NCI-H2029 treated with DMSO at 0.1 percent for 48 hours (cell line): Measurements from ENCODE around the gene PACS1.

Source experiments
- DNase-seq: peaks from one replicate; lab custom pipeline; 2025; lab: John Stamatoyannopoulos, UW

PACS1 gene

DNA sequence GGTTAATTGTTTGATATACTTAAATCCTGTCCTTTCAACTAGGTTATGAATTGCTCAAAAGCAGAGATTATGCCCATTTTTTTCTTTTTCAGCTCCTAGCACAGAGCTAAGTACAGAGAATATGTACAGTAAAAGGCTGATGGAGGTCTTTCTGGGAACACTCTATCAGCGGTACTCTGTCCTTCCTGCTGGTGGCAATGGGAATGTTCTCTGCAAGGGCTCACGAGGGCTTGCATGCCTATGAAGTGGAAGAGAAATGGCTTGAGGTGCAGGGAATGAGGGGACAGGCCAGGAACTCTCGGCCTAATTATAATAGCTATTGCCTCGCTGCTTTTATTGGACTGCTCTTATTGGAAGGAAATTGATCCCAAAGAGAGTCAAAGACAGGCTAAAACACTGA lies 114.7 kb downstream of the PACS1 start:
- no peak for DNase-seq

DNA sequence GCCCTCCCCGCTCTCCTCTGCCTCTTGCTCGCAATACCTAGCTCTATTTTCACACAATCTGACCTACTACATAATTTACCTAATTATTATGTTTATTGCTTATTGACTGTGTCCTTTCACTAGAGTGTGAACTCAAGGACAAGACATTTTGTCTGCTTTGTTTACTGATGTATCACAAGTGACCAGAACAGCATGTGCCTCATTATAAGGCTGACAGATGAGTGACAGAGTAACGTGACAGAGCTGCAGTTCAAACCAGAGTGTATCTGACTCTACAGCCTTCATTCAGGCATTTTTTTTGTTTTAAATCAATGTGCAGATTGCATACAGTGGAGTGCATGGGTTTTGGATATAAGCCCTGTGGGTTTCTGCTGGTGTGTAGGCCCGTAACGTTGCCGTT lies 116.4 kb downstream of the PACS1 start:
- DNase-seq, result no peak

DNA sequence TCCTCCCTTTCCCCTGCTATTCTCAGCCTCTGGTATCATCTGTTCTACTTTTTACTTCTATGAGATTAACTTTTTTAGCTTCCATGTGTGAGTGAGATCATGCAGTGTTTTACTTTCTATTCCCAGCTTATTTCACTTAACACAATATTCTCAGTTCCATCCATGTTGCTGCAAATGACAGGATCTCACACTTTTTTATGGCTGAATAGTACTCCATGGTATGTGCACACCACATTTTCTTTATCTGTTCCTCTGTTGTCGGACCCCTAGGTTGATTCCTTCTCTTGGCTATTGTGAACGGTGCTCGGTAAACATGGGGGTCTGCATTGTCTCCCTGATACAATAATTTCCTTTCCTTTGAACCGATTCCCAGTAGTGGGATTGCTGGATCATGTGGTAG lies 117.4 kb downstream of the PACS1 start:
- DNase-seq, result no peak

DNA sequence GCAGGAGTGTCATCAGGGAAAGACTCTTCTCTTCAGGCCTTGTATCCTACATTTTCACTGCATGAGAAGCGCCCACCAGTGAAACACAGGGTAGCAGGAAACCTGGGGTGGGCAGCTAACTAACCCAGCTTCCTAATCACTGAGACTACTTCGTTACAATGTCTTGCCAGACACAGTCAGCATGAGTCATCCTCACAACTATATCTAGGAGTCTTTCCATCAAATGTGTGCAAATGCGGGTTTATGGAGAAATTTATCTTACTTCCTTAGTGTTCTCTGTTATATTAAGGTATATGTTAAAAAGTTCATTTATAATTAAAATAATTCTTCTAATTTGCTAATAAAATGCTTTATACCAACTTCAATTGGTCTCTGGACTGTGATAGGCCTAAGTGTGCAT lies 118.5 kb downstream of the PACS1 start:
- DNase-seq, result no peak

DNA sequence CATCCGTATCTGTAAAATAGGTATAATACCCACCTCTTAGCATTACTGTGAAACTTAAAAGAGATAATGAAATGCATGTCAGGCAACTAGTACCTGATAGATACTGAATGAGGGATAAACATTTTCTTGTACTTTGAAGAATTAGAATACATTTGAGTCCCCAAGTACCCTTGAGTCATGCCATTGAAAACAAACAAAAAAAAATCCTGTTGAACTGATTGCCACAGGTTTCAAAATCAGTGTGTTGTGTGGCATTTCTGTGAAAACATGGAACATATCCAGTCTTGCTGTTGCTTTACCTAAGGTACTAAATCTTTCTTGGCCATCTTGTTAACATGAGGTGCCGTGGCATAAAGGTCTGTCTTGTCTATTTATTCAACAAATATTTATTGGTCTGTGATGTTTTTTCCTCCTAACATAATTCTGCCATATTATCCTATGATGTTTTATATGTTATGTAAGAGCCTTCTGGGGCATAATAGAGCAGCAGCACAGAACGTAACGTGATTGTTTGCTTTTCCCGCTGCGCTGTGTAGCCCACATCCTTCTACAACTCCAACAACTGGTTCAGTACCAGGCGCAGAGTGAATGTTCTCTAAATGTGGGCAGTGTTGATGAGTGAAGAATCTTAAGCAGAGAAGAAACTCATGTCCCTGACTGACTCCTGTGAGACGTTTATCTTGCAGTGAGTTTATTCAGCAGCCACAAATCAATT lies 119.1 kb downstream of the PACS1 start:
- DNase-seq, result no peak

DNA sequence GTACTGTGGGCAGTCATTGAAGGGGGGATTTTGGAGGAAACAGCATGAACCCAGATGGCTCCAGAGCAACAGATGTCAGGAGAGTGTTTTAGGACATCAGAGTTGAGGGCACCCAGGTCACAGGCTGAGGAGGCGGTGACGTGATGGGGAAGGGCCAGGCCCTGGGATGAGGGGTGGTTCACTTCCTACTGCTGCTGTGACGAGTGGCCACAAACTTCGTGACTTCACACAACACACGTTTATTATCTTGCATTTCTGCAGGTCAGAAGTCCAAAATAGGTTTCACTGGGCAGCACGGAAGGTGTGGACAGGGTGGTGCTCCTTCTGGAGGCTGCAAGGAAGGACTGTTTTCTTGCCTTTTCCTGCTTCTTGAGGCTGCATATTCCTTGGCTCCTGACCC lies 120.7 kb downstream of the PACS1 start:
- no peak for DNase-seq

DNA sequence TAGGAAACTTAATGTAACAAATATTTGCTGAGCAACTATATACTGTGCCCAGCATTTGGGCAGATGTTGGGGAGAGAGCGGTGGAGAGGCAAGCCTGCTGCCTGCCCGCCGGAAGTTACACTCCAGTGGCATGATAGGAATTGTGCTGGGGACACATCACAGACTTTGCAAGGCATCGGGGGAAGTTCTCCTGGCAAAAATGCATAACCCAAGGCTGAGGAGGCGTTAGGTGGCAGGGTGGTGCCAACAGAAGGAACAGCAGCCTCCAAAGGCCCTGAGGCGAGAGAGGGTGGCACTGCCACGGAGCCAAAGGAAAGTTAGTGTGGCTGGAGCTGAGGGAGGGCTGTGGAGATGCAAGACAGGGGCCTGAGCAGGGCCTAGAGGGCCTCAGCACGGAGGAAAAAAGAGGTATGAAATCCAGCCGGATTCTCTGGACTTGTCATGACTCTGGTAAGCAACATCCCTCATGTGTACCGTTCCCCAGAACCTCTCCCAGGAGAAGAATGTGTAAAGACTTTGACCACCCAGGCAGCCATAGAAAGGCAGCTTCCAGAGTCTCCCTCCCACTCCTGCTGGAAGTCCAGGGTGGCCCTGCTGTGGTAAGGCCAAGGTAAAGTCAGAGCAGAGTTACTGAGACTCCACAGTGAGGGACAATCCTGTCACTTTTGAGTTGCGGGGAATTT lies 122.2 kb downstream of the PACS1 start:
- DNase-seq, result no peak

- DNase-seq, result no peak
Measured at GRCh38 chr11:66194391-66194790, 124.3 kb downstream of the PACS1 start.

DNA sequence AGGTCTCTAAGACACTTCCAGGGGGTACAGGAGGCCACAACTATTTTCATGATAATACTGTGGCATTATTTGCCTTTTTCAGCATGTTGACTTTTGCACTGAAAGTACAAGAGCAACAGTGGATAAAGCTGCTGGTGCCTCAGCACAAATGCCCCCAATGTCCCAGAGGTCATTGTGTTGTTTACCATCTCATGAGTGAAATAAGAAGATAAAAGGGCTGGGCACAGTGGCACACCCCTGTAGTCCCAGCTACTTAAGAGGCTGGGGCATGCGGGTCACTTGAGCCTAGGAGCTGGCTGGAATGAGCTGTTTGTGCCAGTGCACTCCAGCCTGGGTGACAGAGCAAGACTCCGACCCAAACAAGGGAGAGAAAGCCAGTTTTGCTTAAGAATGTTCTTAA lies 125.8 kb downstream of the PACS1 start:
- no peak for DNase-seq

DNA sequence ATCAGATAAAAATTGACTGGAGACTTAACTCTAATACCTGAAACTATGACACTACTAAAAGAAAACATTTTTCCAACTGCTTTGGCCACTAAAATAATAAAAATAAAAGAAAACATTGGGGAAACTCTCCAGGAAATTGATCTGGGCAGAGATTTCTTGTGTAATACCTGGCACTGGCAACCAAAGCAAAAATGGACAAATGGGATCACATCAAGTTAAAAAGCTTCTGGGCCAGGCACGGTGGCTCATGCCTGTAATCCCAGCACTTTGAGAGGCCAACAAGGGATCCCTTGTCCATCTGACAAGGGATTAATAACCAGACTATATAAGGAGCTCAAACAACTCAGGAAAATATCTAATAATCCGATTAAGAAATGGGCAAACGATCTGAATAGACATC lies 133.8 kb downstream of the PACS1 start:
- DNase-seq, result no peak

DNA sequence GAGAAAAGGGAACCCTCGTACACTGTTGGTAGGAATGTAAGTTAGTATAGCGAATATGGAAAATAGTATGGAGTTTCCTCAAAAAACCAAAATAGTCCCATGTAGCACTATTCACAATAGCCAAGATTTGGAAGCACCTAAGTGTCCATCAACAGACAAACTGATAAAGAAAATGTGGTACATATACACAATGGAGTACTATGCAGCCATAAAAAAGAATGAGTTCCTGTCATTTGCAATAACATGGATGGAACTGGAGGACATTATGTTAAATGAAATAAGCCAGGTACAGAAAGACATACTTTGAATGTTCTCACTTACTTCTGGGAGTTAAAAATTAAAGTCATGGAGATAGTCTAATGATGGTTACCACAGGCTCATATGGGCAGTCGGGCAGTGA lies 134.3 kb downstream of the PACS1 start:
- DNase-seq, result no peak

DNA sequence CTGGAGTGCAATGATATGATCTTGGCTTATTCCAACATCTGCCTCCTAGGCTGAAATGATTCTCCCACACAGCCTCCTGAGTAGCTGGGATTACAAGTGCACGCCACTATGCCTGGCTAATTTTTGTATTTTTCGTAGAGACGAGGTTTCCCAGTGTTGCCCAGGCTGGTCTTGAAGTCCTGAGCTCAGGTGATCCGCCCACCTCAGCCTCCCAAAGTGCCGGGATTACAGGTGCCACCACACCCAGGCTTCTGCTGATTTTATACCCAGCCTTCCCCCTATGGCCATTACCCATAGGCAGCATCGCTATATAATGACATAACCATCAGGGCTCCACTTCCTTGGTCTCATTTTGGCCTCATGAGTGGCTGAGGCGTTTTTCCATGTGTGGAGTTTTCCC lies 137.7 kb downstream of the PACS1 start:
- DNase-seq, result no peak

DNA sequence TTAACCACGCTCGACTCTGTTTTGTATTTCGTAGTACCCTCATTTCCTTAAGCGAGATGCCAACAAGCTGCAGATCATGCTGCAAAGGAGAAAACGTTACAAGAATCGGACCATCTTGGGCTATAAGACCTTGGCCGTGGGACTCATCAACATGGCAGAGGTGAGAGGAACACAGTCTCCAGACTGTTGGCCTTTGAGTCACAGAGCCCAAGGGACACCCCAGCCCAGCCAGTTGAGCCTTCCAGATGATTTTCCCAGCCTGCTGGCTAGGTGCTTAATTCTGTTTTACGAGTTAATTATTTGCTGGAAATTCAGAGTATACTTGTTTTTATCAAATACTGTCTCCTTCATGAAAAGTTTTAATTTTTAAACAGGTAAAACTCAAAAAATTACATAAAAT lies 141.0 kb downstream of the PACS1 start:
- no peak for DNase-seq

DNA sequence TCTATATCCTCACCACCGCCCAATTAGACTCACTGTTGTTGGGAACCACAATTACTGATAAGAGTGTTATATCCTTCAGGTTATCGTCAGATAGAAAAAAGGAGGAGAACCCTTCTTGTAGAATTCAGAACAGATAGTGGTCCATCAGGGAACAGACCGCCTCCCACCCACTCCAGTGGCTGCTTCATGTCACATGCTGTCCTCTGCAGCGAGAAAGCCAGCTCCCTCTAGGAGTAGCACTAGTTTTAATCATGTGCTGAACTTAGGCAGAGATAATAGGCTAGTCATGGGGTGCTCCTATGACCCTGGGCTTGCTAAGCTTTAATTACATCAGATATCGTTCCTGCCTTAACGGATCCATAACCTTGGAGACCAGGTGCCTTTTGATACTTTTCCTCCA lies 146.8 kb downstream of the PACS1 start:
- DNase-seq, result no peak

- DNase-seq, result no peak
Measured at GRCh38 chr11:66218036-66218435, 148.0 kb downstream of the PACS1 start.

GRCh38 chr11:66218846-66219620 lies 149.0 kb downstream of the PACS1 start:
- no peak for DNase-seq

GRCh38 chr11:66219846-66220565 lies 149.9 kb downstream of the PACS1 start:
- DNase-seq, result no peak

GRCh38 chr11:66220566-66220935 lies 150.5 kb downstream of the PACS1 start:
- DNase-seq, result no peak

- no peak for DNase-seq
Measured at GRCh38 chr11:66221012-66221411, 150.9 kb downstream of the PACS1 start.

DNA sequence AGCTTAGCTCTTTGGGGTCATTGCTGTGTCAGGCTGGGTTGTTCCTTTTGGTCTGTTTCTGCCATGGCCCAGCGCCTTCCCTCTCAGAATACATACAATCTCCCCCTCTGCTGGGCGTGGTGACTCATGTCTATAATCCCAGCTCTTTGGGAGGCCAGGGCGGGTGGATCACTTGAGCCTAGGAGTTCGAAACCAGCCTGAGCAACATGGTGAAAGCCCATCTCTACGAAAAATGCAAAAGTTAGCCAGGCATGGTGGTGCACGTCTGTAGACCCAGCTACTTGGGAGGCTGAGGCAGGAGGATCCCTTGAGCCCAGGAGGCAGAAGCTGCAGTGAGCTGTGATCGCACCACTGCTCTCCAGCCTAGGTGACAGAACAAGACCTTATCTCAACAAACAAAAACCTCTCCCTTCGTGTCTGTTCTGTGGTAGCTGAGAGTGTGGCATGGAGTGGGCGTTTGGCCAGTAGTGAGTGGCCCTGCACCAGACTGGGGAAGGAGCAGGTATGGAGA lies 151.7 kb downstream of the PACS1 start:
- DNase-seq, result no peak

- peak; percentile 86 for DNase-seq
Measured at GRCh38 chr11:66222358-66223149, 152.5 kb downstream of the PACS1 start.
